Endothelial cell of umbilical vein (primary cell): ENCODE results near the gene CD2BP2.

Experiments
- CTCF ChIP-seq, 2 donors: IDR thresholded peaks; 1 replicate in 1 of 2; 2 replicates in 1 of 2; pipeline ENCODE4 v1.5.1; 2011; ENCODE audit warnings: low read length in 2 of 2, mild to moderate bottlenecking in 2 of 2, moderate library complexity in 2 of 2, control low read depth in 1 of 2, inconsistent platforms in 1 of 2, low read depth in 1 of 2; ENCODE audit not compliant: insufficient read depth in 1 of 2; ENCODE audit errors: extremely low read depth in 1 of 2
- EZH2 ChIP-seq: IDR thresholded peaks from 2 replicates; pipeline ENCODE4 v1.6.1; 2012; ENCODE audit warnings: borderline replicate concordance, low read depth, mild to moderate bottlenecking, moderate library complexity, low read length, inconsistent platforms; ENCODE audit not compliant: severe bottlenecking
- FOS ChIP-seq: IDR thresholded peaks from 2 replicates; pipeline ENCODE4 v1.6.1; 2011; ENCODE audit warnings: mild to moderate bottlenecking, low read length, moderate library complexity, borderline replicate concordance; ENCODE audit not compliant: insufficient read depth
- JUN ChIP-seq: IDR thresholded peaks from 2 replicates; pipeline ENCODE4 v1.6.1; 2011; ENCODE audit warnings: borderline replicate concordance, low read depth; ENCODE audit not compliant: insufficient read length, insufficient read depth
- MAX ChIP-seq: IDR thresholded peaks from 2 replicates; pipeline ENCODE4 v1.6.1; 2011; ENCODE audit not compliant: insufficient read depth, insufficient read length
- MYC ChIP-seq: IDR thresholded peaks from one replicate; pipeline ENCODE4 v1.6.1; 2011; ENCODE audit warnings: mild to moderate bottlenecking, low read depth, low read length
- POLR2A ChIP-seq: IDR thresholded peaks from 2 replicates; pipeline ENCODE4 v1.6.1; 2012; ENCODE audit warnings: low read depth, mild to moderate bottlenecking, control low read depth, low read length
- POLR2AphosphoS5 ChIP-seq: IDR thresholded peaks from 2 replicates; pipeline ENCODE4 v1.6.1; 2012; ENCODE audit warnings: low read depth, mild to moderate bottlenecking, control low read depth, low read length, moderate library complexity; ENCODE audit not compliant: insufficient read depth

- TF ChIP-seq CTCF (IDR thresholded peaks at IDR 0.05; ENCODE audit: extremely low read depth in 1 of 2, insufficient read depth in 1 of 2, low read depth in 1 of 2, low read length in 2 of 2): no peak
- TF ChIP-seq POLR2A: no peak
- no peak for TF ChIP-seq JUN
- TF ChIP-seq EZH2: no peak
- no peak for TF ChIP-seq POLR2AphosphoS5
- TF ChIP-seq MAX: no peak
- no peak for TF ChIP-seq MYC
- no peak for TF ChIP-seq FOS
These were observed 42.9 kb upstream of the CD2BP2 start for GRCh38 chr16:30397776-30398660.
